ENCODE data around the gene ASTN2.

ASTN2 gene

DNA sequence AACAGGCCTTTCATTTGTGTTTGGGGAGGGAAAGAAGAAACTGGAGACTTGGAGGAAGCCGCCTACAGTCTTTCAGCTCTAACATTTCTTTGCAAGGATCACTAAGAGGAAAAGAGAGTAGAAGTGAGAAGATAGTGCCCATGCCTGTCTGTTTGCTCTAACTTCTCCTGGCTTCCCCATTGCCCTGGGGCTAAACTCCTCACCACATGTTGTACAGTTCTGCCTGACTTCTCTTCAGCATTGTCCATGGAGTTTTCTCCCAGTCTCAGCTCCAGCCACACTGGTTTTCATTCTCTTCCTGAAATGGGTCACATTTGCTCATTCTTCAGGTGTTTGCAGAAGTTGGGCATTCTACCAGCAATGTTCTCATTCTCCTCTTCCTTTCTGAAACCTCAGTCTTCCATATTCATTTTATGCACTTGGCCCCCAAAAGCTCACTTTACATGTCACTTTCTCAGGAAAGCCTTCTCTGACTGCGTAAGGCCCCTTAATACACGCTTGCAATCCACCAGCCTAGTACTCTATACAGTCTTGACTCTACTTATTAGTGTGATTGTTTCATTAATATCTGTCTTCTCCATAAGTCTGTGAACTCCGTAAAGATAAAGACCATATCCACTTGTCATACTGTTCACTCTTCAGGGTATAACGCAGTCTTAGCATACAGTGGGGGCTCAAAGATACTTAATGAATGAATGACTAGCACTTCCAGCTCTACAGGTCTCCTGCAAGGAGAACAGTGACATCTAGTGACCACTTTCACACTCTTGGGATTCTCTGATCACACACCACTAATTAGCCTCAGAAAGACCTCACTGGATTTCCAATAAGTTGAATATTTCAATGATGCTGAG lies 768.0 kb downstream of the ASTN2 start:
- DNase-seq = no peak

DNA sequence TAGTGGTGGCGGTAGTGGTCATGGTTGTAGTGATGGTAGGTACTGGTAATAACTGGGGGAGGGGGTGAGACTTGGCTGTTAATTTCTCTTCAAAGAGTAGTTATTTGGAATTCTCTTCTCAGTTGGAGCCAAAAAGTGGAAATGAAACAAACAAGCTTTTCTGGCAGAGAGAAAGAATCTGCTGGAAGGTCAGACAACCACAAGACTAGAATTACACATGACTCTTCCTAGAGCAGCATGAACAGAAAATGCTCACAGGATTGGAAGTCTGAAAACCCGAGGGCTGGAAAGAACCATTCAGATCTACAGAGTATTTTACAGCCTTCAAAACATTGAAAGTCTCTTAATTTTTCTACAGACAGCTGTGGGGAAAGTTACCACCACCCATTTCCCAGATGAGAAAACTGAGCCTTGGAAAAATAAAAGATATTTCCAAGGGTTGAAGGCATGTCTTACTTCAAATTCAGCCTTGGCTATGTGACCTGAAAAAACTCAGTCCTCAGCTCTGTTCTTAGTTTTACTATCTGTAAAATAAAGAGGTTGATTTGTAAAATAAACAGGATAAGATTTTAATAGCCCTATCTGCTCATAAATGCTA lies 770.7 kb downstream of the ASTN2 start:
- no peak for DNase-seq

DNA sequence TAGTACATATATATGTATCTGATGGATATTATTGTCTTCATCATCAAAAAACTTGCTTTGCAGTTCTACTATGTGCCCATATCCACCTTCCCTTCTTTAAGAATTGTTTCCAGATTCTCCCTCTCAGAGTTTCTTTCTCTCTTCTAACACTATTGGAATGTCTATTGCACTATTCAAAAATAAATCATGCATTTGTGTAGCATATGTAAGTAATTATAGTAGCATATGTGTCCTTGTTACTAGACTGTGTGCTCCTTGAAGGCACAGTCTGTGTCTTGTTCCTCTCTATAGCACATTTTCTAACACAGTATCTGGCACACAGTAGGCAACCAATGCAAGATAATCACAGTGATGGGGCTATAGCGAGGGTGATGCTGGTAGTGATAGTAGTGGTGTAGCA lies 771.2 kb downstream of the ASTN2 start:
- DNase-seq = no peak

DNA sequence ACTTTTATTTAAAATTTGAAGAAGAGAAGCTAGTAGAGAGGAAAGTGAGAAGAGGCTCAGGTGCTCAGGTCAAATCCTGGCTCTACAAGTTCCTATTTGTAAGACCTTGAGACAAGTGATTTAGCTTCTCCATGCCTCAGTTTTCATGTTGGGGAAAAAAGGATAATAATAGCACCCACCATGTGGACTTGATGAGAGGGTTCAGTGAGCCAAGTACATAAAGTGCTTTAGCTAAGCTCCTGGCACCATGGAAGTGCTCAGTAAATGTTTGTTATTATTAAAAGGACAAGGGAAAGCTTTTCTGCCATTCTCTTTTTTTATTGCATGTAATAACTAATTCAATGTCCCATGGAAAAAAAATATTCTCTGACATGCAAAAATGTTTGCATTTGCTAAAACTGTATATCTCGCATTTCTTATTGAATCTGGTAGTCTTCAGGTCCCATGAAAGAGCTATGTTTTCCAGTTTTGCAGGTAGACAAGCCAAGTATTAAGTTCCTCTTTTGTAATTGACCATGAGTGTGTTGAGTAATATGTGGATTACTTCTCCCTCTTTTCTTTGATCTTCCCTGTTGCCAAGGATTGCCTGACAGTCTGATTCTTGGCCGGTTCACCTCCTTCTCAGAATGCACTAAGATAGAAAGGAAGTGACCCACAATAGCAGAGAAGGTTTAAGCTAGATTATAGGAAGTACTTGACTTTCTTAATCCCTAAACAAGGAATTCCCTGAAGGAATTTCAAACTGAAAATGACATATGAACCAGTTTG lies 773.4 kb downstream of the ASTN2 start:
- no peak for DNase-seq

DNA sequence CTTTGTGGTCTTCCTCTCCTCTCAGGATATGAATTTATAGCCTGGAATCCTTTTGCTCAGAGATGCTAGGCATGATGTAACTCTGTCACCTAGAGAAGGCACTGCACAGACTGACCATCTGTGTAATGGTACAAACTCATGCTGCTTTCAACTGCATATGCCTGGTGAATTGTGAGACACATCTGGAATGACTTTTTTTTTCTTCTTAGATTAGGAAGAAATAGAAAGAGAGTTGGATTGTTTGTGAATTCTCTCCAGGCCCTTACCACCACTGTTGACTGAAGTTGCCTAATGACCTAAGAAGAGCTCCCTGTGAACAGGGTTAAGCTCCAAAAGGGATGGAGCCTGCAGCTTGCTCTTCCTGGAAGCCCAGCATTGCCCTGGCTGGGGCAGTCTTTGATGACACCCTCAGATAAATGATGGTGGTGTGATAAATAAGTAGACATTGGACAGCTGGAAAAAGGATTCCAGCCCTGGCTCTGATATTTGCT lies 775.6 kb downstream of the ASTN2 start:
- no peak for DNase-seq

DNA sequence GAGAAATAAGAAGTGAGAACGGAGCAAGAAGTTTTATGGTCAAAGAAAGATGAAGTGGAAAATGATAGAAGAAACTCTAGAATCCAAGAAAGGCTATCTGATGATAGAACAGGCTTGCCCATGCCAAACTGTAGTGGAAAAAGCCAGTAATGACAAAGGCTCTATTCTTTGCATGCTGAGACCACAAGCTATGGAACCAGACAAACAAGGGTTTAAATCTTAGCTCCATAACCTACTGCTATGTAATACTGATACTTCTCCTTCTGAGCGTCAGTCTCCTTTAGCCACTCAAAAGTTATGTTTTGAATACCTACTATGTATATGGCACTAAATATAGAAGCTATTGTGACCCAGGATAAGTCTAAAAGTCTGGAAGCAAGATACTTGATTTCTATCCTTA lies 778.9 kb downstream of the ASTN2 start:
- no peak for DNase-seq

DNA sequence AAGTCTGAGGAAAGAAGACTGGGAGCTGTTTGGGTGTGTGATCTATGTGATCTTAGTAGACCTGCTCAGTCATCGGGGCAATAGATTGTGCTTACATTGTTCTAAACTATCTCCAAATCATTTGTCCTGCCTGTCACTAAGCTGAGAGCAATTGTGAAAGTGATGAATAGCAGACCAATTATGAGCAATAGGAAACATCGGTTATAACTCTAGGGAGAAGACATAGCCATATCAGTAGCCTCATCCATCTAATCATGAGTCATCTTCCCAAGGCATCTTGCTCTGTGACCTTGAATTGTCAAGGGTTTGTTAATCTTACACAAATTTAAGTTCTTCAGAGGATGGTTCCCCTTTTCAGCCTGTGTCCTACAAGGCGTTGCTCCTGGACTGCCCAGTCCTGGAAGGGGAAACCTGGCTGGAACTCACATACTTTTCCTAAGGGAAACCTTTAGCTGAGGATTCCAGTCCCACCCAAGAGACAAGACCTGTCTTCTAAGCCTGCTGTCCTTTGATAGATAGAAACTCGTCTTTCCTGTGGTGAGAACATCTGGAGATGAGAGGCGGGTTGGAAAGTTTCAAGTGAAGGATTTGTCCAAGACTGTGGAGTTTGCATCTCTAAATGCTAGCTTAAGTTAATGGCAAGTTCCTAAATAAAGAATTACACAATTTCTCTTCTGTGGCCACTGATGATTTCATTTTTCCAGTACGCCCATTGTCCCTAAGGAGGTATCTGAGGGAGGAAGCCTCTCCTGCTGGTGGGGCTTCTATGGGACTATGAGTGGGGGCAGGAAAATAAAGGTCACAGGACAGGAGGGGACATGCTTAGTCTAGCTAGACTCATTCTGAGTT lies 781.6 kb downstream of the ASTN2 start:
- no peak for DNase-seq

DNA sequence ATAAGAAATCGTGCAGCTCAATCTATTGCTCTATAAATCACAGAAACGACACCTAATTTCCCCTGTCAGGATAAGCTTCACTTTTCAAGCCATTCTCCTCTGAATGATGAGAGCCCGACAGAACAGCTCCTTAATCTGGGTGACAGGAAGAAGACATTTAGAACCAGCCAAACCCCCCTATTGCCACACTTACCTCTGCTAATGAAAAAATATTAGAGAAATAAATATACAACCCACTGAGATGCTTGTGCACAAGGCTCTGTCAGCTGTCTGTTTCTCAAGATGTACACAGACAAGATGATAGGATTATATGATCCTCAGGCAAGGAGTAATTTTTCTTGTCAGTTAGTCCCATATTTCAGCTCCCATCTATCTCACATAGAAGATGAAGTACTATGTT lies 785.2 kb downstream of the ASTN2 start:
- DNase-seq = no peak

DNA sequence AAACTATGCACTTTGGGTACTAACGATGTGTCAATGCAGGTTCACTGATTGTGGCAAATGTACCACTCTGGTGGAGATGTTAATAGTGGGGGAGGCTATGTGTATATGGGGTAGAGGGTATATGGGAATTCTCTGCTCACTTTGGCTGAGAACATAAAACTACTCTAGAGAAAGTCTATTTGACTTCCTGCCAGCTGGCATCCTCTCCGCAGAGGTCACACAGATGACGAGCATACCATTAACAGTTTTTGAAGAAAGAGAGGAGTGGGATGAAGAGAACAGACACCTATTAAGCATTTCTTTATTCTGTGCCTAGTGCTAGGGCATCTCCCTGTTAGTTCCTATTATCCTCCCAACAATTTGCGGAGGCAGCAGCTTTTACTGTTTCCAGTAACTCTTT lies 786.1 kb downstream of the ASTN2 start:
- DNase-seq = no peak

DNA sequence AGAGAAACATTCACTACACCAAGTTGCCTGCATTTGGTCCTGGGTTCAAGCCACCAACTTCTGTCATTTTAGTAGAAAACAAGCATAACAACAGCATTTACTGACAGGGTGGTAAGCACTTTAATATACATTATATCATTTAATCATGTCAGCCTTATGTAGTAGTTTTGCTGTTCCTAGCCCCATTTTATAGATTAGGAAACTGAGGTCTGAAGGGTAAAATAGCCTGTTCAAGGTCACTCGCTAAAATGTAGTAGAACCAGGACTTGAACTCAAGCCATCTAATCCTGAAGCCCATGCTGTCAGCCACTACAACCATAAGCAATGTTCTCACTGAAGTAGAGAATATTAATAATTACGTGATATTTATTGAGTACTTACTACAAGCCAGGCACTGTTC lies 787.4 kb downstream of the ASTN2 start:
- DNase-seq = no peak

DNA sequence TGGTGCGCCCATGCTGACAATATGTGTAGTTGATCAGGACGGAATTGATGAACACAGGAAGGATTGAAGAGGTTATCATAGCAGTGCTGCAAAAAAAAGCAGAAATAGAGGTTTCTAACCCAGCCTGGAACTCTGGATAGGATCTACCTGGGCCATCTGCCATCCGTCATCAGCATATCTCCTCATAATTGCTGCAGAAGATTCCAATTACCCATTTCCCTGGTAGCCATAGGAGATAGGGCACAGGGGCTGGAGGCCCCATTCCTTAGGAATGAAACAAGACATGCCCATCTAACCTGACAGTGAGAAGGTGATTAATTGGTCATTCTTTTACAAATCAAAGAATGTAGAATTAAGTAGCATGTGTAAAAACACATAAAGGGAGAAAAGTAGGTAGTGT lies 788.1 kb downstream of the ASTN2 start:
- DNase-seq = no peak

DNA sequence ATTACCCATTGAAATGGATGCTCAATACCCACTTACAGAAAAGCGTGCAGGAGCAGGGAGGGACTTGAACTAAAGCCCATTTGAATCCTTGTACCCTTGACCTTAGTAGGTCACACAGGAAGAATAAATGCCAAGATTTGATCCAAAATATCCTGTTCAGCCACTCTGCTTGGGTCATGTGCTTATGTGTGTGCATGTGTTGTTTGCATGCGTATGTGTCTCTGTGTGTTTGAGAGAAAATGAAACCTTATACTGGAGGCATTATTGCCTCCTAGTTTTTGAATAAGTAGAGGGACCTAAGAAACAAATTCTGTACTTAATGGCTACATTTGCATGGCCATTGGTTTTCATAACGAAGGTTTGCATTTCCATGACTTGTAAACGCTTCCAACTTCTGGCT lies 791.1 kb downstream of the ASTN2 start:
- DNase-seq = no peak

DNA sequence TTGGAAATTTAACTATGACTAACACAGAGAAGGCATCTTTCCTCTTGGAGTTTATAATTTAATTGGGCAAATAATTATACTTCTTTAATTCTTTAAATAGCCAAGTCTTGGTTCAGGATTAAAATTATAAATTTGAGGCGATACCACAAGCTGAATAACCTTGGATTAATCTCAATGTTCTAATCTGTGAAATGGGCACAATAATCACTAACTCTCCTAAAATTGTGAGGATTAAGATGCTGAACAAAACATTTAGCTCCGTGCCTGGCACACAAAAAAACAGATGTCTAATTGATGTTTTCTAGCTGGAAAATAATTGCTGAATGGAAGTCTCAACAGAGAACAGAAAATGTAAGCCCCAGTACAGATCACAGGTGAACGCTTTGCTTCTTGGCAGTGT lies 797.5 kb downstream of the ASTN2 start:
- DNase-seq = no peak

DNA sequence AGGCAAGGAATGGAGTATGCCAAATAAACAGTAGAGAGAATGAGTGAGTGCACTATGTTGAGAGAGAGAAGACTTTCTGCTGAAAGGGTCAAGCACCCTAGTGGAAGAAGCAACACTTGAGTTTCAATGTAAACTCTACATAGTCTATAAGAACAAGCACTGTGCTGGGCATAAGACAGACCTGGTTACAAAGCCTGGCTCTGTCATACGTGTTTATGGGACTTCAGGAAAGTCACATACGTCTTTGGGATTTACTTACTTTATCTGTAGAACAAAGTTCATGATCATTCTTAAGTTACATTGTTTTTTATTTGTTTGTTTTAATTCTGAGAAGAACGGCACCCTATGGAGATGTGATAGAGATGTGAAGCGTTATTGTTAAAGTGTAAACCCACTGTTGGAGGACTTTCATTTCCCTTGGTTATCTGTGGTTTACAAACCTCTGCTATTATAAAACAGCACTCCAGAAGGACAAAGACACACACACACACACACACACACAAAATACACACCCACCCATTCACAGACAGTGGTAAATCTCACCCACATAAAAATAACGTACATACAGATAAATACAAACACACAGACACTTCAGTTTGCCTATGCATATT lies 798.4 kb downstream of the ASTN2 start:
- DNase-seq = no peak

DNA sequence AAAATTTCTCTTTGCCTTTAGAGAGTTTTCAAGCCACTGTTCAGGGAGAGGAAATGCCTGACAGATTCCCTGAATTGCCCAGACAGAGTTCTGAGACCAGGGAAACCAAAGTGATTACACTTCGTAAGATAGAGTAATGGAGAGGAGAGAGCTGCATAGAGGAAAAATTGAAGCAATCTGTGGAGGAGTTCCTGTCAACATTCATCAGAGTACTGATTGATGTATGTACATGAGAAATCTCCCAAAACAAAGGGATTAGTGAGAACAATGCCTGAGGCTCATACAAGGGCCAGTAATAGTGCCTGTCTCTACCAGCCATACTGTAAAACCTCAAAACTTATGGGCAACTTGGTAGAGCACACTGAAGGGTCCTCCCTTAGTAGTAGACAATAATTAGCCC lies 806.8 kb downstream of the ASTN2 start:
- DNase-seq = no peak

DNA sequence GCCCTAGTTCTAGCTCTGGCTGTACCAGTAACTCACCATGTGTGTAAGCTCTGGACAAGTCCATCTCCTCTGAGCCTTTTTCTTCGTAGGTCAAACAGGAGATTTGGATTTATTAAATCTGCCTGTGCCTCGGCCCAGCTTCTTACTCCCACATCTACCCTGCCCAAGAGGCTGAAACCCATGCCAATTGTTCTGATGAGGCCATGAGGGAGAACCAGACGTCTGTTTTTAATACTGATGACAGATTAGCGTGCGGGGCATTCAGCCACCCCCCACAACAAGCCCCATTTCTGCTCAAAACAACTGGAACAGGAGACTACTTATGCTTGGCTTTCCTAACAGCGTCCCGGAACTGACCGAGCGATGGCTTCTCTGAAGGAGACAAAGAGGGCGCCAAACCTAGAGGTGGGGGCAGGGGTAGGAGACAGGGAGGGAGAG lies 808.9 kb downstream of the ASTN2 start:
- no peak for DNase-seq

DNA sequence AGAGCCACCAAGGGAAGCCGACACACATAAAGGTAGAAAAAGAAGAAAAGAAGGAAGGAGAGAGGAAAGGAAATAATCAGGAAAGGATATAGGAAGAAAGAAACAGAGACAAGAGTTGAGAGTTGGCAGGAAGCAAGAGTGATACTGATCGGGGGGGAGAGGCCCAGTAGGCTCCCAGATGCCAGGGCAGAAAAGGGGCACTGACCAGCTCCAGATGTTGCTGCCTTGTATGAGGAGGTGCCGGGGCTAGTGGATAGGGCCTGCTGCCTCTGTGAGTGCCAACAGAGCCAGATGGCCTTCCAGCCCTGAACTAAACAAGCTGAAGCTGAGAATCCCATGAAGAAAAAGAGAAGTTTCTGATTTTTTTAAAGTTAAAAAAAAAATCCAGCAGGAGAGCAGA lies 809.8 kb downstream of the ASTN2 start:
- DNase-seq = no peak

DNA sequence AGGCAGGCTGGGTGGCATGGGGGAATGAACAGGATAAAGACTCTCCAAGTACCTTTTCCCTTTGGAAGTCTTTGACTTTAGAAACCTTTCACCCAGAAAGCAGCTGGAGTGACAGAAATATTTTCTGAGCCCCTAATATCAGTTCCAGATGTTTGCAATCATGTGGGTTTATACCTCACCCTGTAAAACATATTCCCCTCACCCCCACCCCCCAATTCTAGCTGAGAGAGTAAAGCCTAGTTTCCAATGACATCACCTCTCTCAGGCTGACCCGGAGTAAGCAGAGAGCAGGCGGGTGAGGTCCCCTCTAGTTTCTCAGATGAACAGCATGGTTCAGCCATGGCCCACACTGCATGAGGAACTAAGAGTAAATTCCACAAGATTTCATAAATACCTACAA lies 810.6 kb downstream of the ASTN2 start:
- DNase-seq = no peak

DNA sequence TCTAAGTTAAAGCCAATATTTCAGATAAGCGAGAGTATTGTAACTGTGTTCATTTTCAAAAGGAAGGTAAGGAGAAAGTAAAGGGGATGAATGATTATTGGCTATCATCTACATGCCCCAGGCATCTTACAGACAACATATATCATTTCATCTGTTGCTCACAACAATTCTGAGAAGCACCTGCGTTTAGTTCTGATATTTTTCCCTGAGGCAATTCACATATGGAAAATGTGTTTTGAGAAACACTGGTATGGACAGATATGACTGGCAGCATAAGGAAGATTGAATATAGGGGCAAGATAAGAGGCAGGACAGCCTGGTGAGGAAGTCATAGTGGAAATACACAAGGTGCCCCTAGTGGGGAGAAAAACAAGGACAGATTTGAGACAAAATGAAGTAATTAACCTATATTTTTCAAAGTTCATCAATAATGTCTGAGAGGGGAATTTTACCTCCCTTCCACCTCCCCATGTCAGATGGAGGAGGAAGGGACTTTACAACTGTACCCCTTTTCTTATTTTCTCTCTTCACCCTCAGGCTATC lies 815.4 kb downstream of the ASTN2 start:
- no peak for DNase-seq

DNA sequence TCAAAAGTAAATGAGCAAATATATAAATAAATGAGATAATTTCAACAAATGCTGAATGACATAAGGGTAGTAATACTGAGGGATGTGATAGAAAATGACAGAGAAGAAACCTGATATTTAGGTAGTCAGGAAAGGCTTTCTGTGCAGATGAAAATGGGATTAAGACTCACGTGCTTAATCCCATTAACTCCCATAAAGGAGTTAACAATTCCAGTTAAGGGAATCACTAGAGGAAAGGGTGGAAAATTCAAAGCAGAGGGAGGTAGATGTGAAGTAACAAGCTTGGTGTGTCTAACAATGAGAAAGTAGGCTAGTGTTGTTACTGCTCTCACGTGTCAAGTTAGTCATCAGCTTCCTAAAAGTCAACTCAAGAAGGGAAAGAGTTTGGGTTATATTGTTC lies 818.2 kb downstream of the ASTN2 start:
- no peak for DNase-seq

DNA sequence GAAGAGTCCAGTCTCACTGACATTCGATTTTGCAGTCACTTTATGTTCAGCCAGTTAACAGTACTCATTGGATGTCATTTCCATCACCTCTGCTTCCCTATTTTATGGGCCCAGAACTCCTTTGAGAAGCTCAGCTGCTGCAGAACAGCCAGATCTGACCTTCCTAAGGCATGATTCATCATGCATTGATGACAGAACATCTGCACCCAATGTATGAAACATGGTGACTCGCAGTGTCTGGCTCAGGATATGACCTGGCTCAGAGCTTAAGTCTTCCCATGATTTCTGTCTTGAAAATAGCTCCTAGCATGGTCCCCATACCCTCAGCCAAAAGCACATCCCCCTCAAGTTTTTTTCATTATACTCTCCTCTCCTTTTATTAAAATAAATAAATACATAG lies 820.3 kb downstream of the ASTN2 start:
- DNase-seq = no peak

DNA sequence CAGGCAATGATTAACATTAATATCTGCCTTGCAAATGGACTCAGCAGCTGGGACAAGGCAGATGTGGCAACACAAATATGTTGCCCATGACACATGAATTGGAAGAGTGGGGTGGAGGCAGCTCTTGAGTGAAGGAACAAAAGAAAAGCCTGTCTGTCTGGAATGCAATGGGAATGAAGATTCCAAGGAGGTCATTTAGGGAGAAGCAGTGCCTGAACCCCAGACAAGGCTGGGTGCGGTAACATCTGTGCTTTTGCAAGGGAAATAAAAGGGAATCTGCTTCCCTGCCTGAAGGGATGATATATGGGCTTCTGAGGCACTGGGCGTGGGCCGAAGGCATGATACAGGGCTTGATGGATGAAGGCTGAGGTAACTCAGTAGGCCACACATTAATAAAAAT lies 821.9 kb downstream of the ASTN2 start:
- DNase-seq = no peak
